Measurements from ENCODE around the gene CFAP157.

Gene CFAP157

DNA sequence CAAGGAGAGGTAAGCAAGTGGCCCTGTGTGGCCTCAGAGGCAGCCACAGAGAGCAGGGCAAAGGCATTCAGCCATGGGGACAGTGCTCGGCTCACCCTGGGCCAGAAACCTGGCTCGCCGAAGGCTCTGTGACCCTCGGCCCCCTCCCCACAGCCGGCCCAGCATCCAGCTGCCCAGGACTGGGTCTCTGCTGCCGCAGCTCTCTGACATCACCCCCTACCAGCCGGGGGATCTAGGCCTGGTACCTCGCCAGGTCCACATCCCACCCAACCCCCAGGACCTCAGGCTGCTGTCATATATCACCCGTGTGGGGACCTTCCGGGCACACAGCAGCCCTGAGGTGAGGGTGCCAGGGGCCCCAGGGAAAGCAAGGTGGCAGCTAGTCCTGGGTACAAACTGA is 6.1 kb downstream of the CFAP157 start:
- TF ChIP-seq POLR2AphosphoS5 (IDR thresholded peaks at IDR 0.05; ENCODE audit: low read depth, low read length): no peak
- no peak for TF ChIP-seq SPI1 (IDR thresholded peaks at IDR 0.05; ENCODE audit: low read depth, low read length)
- TF ChIP-seq POLR2A (IDR thresholded peaks at IDR 0.05; ENCODE audit: low read depth, low read length): no peak
- no peak for TF ChIP-seq POU2F2 (IDR thresholded peaks at IDR 0.05; ENCODE audit: low read depth, low read length)
- TF ChIP-seq PAX5 (IDR thresholded peaks at IDR 0.05; ENCODE audit: insufficient read depth, low read length, severe bottlenecking): no peak
- FAIRE-seq: no peak
- no peak for DNase-seq (ENCODE audit: insufficient read length, low spot score)

DNA sequence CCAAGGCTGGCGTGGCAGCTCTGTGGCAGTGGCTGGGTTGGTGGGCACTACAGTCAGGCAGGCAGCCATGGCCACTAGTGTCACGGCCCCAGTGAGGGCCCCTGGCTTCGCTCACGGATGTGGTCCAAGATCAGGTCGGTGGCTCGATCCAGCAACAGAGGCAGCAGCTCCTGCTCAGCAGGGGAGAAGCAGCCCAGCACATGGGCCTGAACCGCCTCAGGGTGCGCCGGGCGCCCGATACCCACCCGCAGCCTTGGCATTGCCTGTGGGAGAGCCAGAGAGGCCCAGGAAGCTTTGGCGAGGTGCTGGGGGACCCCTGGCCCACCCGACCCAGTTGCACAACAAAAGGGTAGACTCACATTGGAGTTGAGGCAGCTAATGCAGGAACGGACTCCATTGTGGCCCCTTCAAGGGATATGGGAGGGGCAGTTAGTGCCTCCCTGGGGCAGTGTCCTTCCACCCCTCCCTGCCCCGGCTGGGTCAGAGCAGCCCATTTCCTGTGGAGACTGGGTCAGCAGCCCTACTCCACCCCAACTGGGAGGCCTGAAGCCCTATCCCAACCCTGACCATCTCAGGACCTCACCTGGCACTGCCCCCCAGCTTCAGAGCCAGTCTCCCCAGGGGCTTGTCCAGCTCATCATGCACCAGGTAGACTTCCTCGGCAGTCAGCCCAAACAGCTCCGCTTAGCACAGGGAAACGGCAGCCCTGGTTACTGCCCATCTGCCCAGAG is 7.4 kb downstream of the CFAP157 start:
- FAIRE-seq: no peak
- DNase-seq (ENCODE audit: insufficient read length, low spot score): no peak
- TF ChIP-seq POLR2A (IDR thresholded peaks at IDR 0.05; ENCODE audit: low read depth, low read length) (no peak), SPI1 (IDR thresholded peaks at IDR 0.05; ENCODE audit: low read depth, low read length) (no peak), POU2F2 (IDR thresholded peaks at IDR 0.05; ENCODE audit: low read depth, low read length) (no peak)

DNA sequence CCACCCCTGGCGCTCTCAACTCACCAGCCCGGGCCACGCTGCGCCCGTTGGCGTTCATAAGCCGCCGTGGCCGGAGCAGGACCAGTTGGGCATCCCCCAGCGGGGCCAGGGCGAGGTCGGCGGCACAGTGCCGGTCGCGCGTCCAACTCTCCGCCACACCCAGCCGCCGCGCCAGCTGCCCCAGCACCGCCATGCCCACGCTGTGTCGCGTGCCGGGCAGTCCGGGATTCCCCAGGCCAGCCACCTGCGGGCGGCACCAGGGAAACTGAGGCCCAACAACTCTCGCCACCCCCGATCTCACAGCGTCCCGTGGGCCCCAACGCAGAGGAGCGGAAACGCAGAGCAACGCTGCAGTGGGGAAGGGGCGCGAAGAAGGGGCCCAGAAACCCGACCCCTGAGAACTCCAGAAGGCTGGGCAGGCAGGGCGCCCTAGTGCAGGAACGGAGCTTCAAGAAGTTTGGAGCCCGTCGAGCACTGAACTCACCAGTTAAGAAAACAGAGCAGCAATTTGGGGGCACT is 8.2 kb downstream of the CFAP157 start:
- peak; percentile 76 for FAIRE-seq
- peak; percentile 43 for DNase-seq (ENCODE audit: insufficient read length, low spot score)
- TF ChIP-seq POLR2A (IDR thresholded peaks at IDR 0.05; ENCODE audit: low read depth, low read length) (no peak), PAX5 (IDR thresholded peaks at IDR 0.05; ENCODE audit: insufficient read depth, low read length, severe bottlenecking) (no peak), POLR2AphosphoS5 (IDR thresholded peaks at IDR 0.05; ENCODE audit: low read depth, low read length) (no peak), POU2F2 (IDR thresholded peaks at IDR 0.05; ENCODE audit: low read depth, low read length) (no peak), TAF1 (IDR thresholded peaks at IDR 0.05; ENCODE audit: low read depth, low read length) (no peak), SPI1 (IDR thresholded peaks at IDR 0.05; ENCODE audit: low read depth, low read length) (no peak)

DNA sequence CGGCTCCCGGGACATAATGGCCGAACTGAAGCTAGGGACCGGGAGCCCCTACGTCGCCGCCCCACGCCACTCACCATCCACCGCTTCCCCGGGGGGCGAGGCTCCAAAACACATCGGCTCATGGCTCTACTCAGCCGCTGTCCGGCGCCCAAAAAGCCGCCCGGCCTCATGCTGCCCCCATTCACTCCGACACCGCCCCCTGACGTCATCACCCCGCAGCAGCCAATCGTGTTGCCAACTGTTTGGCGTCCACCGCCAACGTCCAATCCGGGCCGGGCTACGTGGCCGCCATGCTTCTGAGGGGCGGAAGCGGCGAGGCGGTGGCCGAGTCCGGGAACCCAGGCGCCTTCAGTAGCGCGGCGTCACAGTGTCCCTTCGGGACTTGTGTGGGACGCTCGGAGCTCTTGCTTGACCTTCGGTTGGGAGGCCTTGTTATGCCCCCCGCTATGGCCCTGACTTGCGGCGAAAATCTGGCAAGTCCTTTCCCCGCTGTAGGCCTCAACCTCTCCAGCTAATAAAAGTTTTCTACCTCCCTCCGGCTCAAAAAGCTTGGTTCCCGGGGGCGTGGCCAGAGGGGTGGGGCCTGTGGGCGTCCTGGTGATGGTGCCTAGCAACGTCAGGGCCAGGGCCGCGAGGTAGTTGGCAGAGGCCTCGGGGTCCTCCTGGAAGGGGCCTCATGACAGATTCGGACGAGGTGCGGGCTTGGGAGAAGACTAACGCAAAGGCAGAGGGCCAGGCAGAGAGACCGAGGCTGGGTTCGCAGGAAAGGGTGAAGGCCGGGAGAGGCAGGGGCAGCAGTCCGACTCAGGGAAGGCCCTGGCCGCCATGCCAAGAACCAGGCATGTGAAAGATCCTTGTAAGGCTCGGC is 8.9 kb downstream of the CFAP157 start, which contains the start of the genes PTRH1 and TTC16:
Gene PTRH1, minus strand, starts transcription at position 194 of the 868 bp plus-strand sequence. Its CDS starts 24 bp downstream, at position 170.
Gene TTC16, plus strand, starts transcription at position 610 of the 868 bp plus-strand sequence. Its CDS starts 67 bp downstream, at position 677.
- no peak for TF ChIP-seq SPI1 (IDR thresholded peaks at IDR 0.05; ENCODE audit: low read depth, low read length)
- TF ChIP-seq TAF1 (IDR thresholded peaks at IDR 0.05; ENCODE audit: low read depth, low read length): no peak
- no peak for TF ChIP-seq POU2F2 (IDR thresholded peaks at IDR 0.05; ENCODE audit: low read depth, low read length)
- TF ChIP-seq PAX5 (IDR thresholded peaks at IDR 0.05; ENCODE audit: insufficient read depth, low read length, severe bottlenecking): no peak
- no peak for TF ChIP-seq POLR2A (IDR thresholded peaks at IDR 0.05; ENCODE audit: low read depth, low read length)
- TF ChIP-seq POLR2AphosphoS5 (IDR thresholded peaks at IDR 0.05; ENCODE audit: low read depth, low read length): no peak
- peak; percentile 100 for DNase-seq (ENCODE audit: insufficient read length, low spot score)
- peak; percentile 100 for FAIRE-seq

DNA sequence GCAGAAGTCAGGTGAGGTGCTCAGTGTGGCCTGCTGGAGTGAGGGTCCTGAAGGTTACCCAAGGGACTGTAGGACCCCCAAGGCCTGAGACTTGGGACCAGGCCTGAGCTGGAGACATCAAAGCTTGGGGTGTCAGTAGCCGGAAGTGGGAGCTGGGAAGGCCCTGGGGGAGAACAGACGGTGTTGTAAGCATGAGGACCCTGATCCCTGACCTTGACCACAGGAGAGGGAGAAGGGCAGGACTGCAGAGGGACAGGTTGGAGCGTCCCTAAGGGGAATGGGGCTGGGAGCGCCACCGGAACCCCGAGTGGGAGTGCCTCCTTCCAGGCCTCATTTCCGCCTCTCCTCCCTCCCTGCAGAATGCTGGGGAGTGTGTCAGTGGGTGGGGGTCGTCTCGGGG is 9.6 kb downstream of the CFAP157 start:
- FAIRE-seq (no peak), DNase-seq (ENCODE audit: insufficient read length, low spot score) (no peak)
- TF ChIP-seq PAX5 (IDR thresholded peaks at IDR 0.05; ENCODE audit: insufficient read depth, low read length, severe bottlenecking) (no peak), SPI1 (IDR thresholded peaks at IDR 0.05; ENCODE audit: low read depth, low read length) (no peak), POLR2AphosphoS5 (IDR thresholded peaks at IDR 0.05; ENCODE audit: low read depth, low read length) (no peak), TAF1 (IDR thresholded peaks at IDR 0.05; ENCODE audit: low read depth, low read length) (no peak), POLR2A (IDR thresholded peaks at IDR 0.05; ENCODE audit: low read depth, low read length) (no peak), POU2F2 (IDR thresholded peaks at IDR 0.05; ENCODE audit: low read depth, low read length) (no peak)

DNA sequence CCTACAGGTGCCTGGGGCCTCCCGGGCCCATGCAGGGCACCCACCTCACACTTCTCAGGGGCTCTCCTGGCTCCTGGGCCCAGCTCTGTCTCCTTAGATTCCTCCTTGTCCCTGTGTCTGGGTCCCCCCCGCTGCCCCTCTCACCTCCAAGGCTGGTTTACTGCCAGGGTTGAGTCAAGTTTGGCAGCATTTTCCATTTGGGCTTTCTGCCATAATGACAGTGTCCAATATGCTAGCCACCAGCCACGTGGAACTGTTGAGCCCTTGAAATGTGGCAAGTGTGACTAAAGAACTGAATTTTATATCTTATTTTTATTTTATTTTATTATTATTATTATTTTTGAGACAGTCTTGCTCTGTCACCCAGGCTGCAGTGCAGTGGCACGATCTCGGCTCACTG is 11.0 kb downstream of the CFAP157 start:
- FAIRE-seq: no peak

DNA sequence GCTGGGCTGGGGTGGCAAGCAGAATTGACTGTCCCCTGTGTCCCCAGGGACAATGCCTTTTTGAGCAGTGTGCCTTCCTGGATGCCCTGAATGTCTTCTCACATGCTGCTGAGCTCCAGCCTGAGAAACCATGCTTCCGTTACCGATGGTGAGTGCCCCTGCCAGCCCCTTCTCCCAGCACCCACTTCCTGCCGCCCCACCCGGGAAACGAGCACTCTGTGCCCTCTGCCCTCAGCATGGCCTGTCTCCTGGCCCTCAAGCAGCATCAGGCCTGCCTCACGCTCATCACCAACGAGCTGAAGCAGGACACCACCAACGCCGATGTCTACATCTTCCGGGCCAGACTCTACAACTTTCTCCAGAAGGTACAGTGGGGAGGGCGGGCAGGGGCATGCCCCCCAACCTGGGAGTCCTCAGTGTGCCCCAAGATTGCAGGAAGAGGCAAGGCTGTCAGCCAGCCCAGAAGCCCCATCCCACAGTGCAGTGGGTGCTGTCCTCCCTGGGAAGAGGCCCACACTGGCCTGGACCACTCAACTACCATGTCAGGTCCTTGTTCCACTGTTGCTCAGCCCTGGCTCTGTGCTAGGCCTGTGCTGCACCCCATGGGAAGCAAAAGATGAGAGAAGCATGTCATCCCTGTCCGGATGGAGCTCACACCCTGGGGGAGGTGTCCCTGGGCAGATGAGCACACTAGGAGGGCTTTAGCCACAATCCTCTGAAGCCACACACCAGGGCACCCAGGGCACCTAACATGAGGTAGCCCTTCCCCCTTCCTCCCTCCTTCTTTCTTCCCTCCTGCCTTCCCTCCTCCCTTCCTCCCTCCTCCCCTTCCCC is 13.5 kb downstream of the CFAP157 start:
- DNase-seq (ENCODE audit: insufficient read length, low spot score) (no peak), FAIRE-seq (no peak)
- TF ChIP-seq TAF1 (IDR thresholded peaks at IDR 0.05; ENCODE audit: low read depth, low read length) (no peak), POLR2A (IDR thresholded peaks at IDR 0.05; ENCODE audit: low read depth, low read length) (no peak), SPI1 (IDR thresholded peaks at IDR 0.05; ENCODE audit: low read depth, low read length) (no peak), POU2F2 (IDR thresholded peaks at IDR 0.05; ENCODE audit: low read depth, low read length) (no peak), PAX5 (IDR thresholded peaks at IDR 0.05; ENCODE audit: insufficient read depth, low read length, severe bottlenecking) (no peak), POLR2AphosphoS5 (IDR thresholded peaks at IDR 0.05; ENCODE audit: low read depth, low read length) (no peak)

More for the DNA sequence above, 11.0 kb downstream of the CFAP157 start:
- no peak for TF ChIP-seq TAF1 (IDR thresholded peaks at IDR 0.05; ENCODE audit: low read depth, low read length)
- no peak for TF ChIP-seq PAX5 (IDR thresholded peaks at IDR 0.05; ENCODE audit: insufficient read depth, low read length, severe bottlenecking)
- TF ChIP-seq POLR2A (IDR thresholded peaks at IDR 0.05; ENCODE audit: low read depth, low read length): no peak
- TF ChIP-seq POLR2AphosphoS5 (IDR thresholded peaks at IDR 0.05; ENCODE audit: low read depth, low read length): no peak
- TF ChIP-seq POU2F2 (IDR thresholded peaks at IDR 0.05; ENCODE audit: low read depth, low read length): no peak
- no peak for TF ChIP-seq SPI1 (IDR thresholded peaks at IDR 0.05; ENCODE audit: low read depth, low read length)
- DNase-seq (ENCODE audit: insufficient read length, low spot score): no peak

DNA sequence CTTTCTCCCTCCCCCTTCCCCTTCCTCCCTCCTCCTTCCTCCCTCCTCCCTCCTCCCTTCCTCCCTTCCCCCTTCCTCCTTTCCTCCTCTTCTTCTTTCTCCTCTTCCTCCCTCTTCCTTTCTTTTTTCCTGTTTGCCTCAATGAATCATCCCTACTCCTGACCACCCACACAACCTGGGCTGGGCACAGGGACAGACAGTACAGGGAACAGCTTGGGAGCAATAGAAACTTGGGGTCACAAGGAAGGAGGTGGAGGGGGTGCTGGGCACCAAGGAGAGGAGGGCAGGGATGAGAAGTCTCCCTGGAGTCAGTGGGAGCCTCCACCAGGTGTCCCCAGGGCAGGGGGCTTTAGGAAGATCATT is 14.1 kb downstream of the CFAP157 start:
- DNase-seq (ENCODE audit: insufficient read length, low spot score): no peak
- FAIRE-seq: no peak
- TF ChIP-seq TAF1 (IDR thresholded peaks at IDR 0.05; ENCODE audit: low read depth, low read length) (no peak), POU2F2 (IDR thresholded peaks at IDR 0.05; ENCODE audit: low read depth, low read length) (no peak), SPI1 (IDR thresholded peaks at IDR 0.05; ENCODE audit: low read depth, low read length) (no peak), POLR2A (IDR thresholded peaks at IDR 0.05; ENCODE audit: low read depth, low read length) (no peak), PAX5 (IDR thresholded peaks at IDR 0.05; ENCODE audit: insufficient read depth, low read length, severe bottlenecking) (no peak), POLR2AphosphoS5 (IDR thresholded peaks at IDR 0.05; ENCODE audit: low read depth, low read length) (no peak)

All from GM12891 (cell line).